ENCODE measurements around the gene ACE2. TPM values are rescaled to one million over a fixed set of nuclear protein-coding genes. Genes with fewer than 3 reads are reported as not detected.

Gene ACE2
- total and polyA plus RNA-seq, 9 of the 15 experiments (the other 6 are each of a cell fraction or from before 2014, with no cell fraction given): 0.03 to 0.09 (median 0.07) TPM; not detected in 6

GRCh38 chrX:15547356-15547755 lies 53.4 kb downstream of the ACE2 start:
- H3K36me3 ChIP-seq (ENCODE audit: control insufficient read depth, insufficient read depth, low read length): no peaks in the 10 kb centered on the region
- H3K4me2 ChIP-seq (ENCODE audit: insufficient read depth, low read length): no peak overlapping the region
- no peaks in the 10 kb centered on the region for H3K9me3 ChIP-seq (replicated peaks; ENCODE audit: control insufficient read depth, insufficient read depth, low read depth, low read length)
- FAIRE-seq: no peak
- no peak overlapping the region for H3K4me3 ChIP-seq
- TF ChIP-seq, protein P1, sequence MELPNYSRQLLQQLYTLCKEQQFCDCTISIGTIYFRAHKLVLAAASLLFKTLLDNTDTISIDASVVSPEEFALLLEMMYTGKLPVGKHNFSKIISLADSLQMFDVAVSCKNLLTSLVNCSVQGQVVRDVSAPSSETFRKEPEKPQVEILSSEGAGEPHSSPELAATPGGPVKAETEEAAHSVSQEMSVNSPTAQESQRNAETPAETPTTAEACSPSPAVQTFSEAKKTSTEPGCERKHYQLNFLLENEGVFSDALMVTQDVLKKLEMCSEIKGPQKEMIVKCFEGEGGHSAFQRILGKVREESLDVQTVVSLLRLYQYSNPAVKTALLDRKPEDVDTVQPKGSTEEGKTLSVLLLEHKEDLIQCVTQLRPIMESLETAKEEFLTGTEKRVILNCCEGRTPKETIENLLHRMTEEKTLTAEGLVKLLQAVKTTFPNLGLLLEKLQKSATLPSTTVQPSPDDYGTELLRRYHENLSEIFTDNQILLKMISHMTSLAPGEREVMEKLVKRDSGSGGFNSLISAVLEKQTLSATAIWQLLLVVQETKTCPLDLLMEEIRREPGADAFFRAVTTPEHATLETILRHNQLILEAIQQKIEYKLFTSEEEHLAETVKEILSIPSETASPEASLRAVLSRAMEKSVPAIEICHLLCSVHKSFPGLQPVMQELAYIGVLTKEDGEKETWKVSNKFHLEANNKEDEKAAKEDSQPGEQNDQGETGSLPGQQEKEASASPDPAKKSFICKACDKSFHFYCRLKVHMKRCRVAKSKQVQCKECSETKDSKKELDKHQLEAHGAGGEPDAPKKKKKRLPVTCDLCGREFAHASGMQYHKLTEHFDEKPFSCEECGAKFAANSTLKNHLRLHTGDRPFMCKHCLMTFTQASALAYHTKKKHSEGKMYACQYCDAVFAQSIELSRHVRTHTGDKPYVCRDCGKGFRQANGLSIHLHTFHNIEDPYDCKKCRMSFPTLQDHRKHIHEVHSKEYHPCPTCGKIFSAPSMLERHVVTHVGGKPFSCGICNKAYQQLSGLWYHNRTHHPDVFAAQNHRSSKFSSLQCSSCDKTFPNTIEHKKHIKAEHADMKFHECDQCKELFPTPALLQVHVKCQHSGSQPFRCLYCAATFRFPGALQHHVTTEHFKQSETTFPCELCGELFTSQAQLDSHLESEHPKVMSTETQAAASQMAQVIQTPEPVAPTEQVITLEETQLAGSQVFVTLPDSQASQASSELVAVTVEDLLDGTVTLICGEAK (IDR thresholded peaks at IDR 0.05): peak; percentile 91
- TF ChIP-seq, protein P1 (CRISPR knock-in tag; IDR thresholded peaks at IDR 0.05): peak; percentile 42; the same call in 1 of the 2 replicates
- no peak for TF ChIP-seq ZNF212 (CRISPR knock-in tag; IDR thresholded peaks at IDR 0.05)
- ChIA-PET POLR2A (no interaction called here), CTCF (ENCODE audit: low intra/inter-chr PET ratio) (no interaction called here)
- no peaks in the 10 kb centered on the region for H4K20me1 ChIP-seq (replicated peaks; ENCODE audit: control insufficient read depth, insufficient read depth, low read length)
- H3K9ac ChIP-seq (ENCODE audit: insufficient read depth in 1 of 2, low read depth in 2 of 2, low read length in 2 of 2): no peak overlapping the region
- H3K27me3 ChIP-seq (ENCODE audit: control insufficient read depth in 2 of 2, insufficient read depth in 2 of 2, low read length in 2 of 2): no peaks in the 10 kb centered on the region
- H3K9me1 ChIP-seq (ENCODE audit: control insufficient read depth, insufficient read depth, low read length): no peaks in the 10 kb centered on the region
- no peaks in the 10 kb centered on the region; the same call in 1 of the 3 replicates for H3K79me2 ChIP-seq (ENCODE audit: control insufficient read depth, insufficient read depth, low read length)
- in situ Hi-C loops (cut with MboI) (no loop called here), intact Hi-C loops (cut with micrococcal nuclease) (no loop called here)
- no peak for DNase-seq (ENCODE audit: extremely low read depth in 1 of 4, low spot score in 3 of 4)
- ATAC-seq: no peak
- no peak overlapping the region for H3K27ac ChIP-seq (ENCODE audit: extremely low read depth, low read depth, low read length)
- WGBS (ENCODE audit: insufficient coverage, low coverage, missing lambda C conversion rate): 50% methylated on average over 2 of the region's 2 CpGs
- no TSS peak for BruUV-seq (replicated peaks)
- peaks cover 8 to 29% of the 10 kb centered on the region in 2 experiments for H3K4me1 ChIP-seq (replicated peaks in 1 of 2; ENCODE audit: control insufficient read depth in 2 of 2, insufficient read depth in 2 of 2, low read length in 2 of 2)
- H2AFZ ChIP-seq (ENCODE audit: low read depth, low read length): peak overlapping the region; percentile 73; the same call in 1 of the 2 replicates
